SJSA1 (cell line): Measurements from ENCODE around the gene DCK. TPM values are rescaled to one million over a fixed set of nuclear protein-coding genes. Genes with fewer than 3 reads are reported as not detected.
"Not testable (repeated sequence)": the region's sequence is repeated elsewhere in the genome, so short reads cannot be mapped to it uniquely, and the experiment has no call there.

Experiments used
- DNase-seq, 2 experiments: peaks; one replicate each; pipeline ENCODE4 v3.0.0-alpha.2; 2015 to 2020; ENCODE audit warnings: low spot score in 2 of 2, low read depth in 1 of 2
- H3K27ac ChIP-seq: fragments of 250-450 bp; sonication (Bioruptor Pico); 2 replicates; pipeline ENCODE4 v1.5.1; 2020; ENCODE audit warnings: mild to moderate bottlenecking, moderate library complexity
- H3K27me3 ChIP-seq: fragments of 250-450 bp; sonication (Bioruptor Pico); replicated peaks from 2 replicates; pipeline ENCODE4 v1.5.1; 2020; ENCODE audit warnings: mild to moderate bottlenecking, moderate library complexity
- H3K36me3 ChIP-seq: fragments of 250-450 bp; sonication (Bioruptor Pico); 2 replicates; pipeline ENCODE4 v1.5.1; 2020; ENCODE audit warnings: mild to moderate bottlenecking
- H3K4me1 ChIP-seq: fragments of 250-450 bp; sonication (Bioruptor Pico); replicated peaks from 2 replicates; pipeline ENCODE4 v1.6.1; 2021; ENCODE audit warnings: mild to moderate bottlenecking
- H3K4me3 ChIP-seq: fragments of 250-450 bp; sonication (Bioruptor Pico); 2 replicates; pipeline ENCODE4 v1.5.1; 2020; ENCODE audit warnings: mild to moderate bottlenecking
- H3K9me3 ChIP-seq: fragments of 250-450 bp; sonication (Bioruptor Pico); replicated peaks from 2 replicates; pipeline ENCODE4 v1.5.1; 2020; ENCODE audit warnings: mild to moderate bottlenecking
- total RNA-seq: library from RNA; depleted of rRNA; stranded (reverse); fragments of >200 nt; shearing (Covaris generic); gene quantifications from 2 replicates; pipeline ENCODE4 v1.2.3, GENCODE V29; 2014

DCK gene
- total RNA-seq, 1 experiment from 2014 or later: 73.5 TPM

- no peak overlapping the region for H3K4me3 ChIP-seq
- no peak overlapping the region for H3K27ac ChIP-seq
- H3K27me3 ChIP-seq: no peaks in the 10 kb centered on the region
- H3K9me3 ChIP-seq: no peaks in the 10 kb centered on the region
- DNase-seq: no peak
- peaks cover 17% of the 10 kb centered on the region for H3K36me3 ChIP-seq
- no peaks in the 10 kb centered on the region; the same call in 1 of the 2 replicates for H3K4me1 ChIP-seq
Observed at GRCh38 chr4:71009086-71009485, 15.6 kb downstream of the DCK start.

DNA sequence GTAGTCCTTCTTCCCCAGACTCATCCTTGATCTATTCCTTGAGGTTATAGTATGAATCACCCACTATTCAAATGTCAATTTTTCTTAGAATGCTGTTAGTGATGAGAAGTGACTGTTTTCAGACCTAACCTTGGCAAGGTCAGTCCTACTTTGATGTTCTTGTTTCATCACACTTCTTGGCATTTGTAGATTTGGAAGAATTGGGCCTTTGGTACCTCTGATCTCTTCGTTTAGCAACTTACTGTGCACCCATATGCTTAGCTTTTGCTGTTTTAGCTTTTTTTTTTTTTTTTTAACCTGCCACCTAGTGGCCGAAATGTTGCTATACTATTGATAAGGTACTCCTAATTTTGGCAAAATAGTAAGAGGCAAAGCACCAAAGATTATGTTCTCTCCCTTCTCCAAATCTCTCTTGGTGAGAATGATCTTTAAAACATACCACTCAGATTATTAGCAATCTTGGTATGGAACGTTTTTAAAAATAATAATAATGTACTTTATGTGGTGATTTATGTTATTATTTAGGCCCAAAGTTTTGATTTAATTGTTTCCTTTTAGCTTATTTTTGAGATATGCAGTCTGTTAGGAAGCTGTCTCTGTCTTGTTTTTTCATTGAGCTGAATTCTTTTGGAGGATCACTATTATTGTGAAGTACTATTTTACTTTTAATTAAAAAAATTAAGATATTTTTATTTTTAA is 16.6 kb downstream of the DCK start:
- peak in 1 of 2 experiments; percentile 56 for DNase-seq
- Histone ChIP-seq H3K9me3 (no peaks in the 10 kb centered on the region), H3K27me3 (no peaks in the 10 kb centered on the region), H3K36me3 (peaks cover 17% of the 10 kb centered on the region), H3K4me1 (no peaks in the 10 kb centered on the region; the same call in 1 of the 2 replicates), H3K27ac (no peak overlapping the region), H3K4me3 (no peak overlapping the region)

DNA sequence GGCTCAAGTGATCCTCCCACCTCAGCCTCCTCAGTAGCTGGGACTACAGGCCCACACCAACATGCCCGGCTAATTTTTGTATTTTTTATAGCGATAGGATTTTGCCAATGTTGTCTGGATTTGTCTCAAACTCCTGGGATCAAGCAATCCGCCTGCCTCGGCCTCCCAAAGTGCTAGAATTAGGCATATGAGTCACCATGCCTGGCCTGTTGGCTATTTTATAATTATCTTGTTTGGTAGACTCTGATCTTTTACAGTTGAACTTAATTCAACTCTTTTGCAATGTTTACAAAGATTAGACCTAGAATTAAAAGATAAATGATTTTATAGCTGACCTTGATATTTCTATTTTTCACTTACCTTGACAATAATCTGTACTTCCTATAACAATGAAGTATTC is 18.0 kb downstream of the DCK start:
- Histone ChIP-seq H3K27me3 (no peaks in the 10 kb centered on the region), H3K4me1 (no peaks in the 10 kb centered on the region; the same call in 1 of the 2 replicates), H3K9me3 (no peaks in the 10 kb centered on the region), H3K36me3 (peaks cover 17% of the 10 kb centered on the region), H3K27ac (no peak overlapping the region), H3K4me3 (no peak overlapping the region)
- DNase-seq: no peak

DNA sequence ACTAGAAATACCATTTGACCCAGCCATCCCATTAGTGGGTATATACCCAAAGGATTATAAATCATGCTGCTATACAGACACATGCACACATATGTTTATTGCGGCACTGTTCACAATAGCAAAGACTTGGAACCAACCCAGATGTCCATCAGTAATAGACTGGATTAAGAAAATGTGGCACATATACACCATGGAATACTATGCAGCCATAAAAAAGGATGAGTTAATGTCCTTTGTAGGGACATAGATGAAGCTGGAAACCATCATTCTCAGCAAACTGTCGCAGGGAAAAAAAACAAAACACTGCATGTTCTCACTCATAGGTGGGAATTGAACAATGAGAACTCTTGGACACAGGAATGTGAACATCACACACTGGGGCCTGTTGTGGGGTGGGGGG is 23.9 kb downstream of the DCK start:
- H3K36me3 ChIP-seq, H3K27me3 ChIP-seq, H3K9me3 ChIP-seq, H3K27ac ChIP-seq, DNase-seq, H3K4me3 ChIP-seq, H3K4me1 ChIP-seq: not testable (repeated sequence)

DNA sequence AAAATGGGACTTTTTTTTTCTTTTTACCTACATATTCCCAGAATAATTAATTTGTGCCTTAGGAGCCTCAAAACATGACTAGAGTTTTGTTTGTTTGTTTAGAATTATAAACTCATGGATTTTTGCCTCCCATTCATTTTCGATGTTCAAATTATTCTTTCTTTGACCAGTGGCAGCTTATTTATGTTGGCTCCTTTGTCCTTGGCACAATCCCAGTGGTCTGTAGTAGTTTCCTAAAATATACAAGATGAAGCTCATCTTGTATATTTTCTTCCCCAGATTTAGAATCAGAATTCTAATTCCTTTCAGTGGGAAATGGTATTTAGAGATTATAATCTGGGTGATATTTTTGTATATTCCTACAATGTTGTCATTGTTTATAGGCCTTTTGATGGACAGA is 27.2 kb downstream of the DCK start:
- H3K27ac ChIP-seq: no peak overlapping the region
- H3K4me1 ChIP-seq: no peaks in the 10 kb centered on the region; the same call in 1 of the 2 replicates
- peaks cover 20% of the 10 kb centered on the region for H3K36me3 ChIP-seq
- DNase-seq: no peak
- H3K27me3 ChIP-seq: no peaks in the 10 kb centered on the region
- H3K4me3 ChIP-seq: no peak overlapping the region
- H3K9me3 ChIP-seq: no peaks in the 10 kb centered on the region

GRCh38 chr4:71025654-71026053 is 32.2 kb downstream of the DCK start:
- Histone ChIP-seq H3K4me1 (peaks cover 6% of the 10 kb centered on the region), H3K27me3 (no peaks in the 10 kb centered on the region), H3K9me3 (no peaks in the 10 kb centered on the region), H3K27ac (no peak overlapping the region), H3K4me3 (no peak overlapping the region), H3K36me3 (peaks cover 37% of the 10 kb centered on the region)
- DNase-seq: no peak

DNA sequence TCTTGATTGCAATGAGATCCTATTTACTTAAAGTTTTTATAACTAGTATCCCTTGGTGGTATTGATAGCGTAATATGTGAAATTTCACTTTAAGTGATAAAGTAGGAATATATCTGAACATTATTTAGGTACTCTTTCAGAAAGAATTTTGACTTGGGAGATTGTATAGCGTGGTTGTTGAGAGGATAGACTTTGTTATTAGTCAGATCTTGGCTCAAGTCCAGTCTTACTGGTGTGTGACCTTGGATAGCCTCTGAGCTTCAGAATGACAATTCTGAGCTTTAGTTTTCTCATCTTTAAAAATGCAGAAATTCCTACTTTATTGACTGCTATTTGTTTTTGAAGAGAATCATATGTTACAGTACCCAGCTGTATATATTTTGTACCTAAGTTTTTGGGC is 32.6 kb downstream of the DCK start:
- Histone ChIP-seq H3K4me3 (no peak overlapping the region), H3K36me3 (peaks cover 41% of the 10 kb centered on the region), H3K9me3 (no peaks in the 10 kb centered on the region), H3K27ac (no peak overlapping the region), H3K4me1 (peaks cover 6% of the 10 kb centered on the region), H3K27me3 (no peaks in the 10 kb centered on the region)
- DNase-seq: peak in 1 of 2 experiments; percentile 43

GRCh38 chr4:71027611-71028010 is 34.2 kb downstream of the DCK start:
- Histone ChIP-seq H3K9me3 (no peaks in the 10 kb centered on the region), H3K36me3 (peaks cover 45% of the 10 kb centered on the region), H3K27ac (no peak overlapping the region), H3K4me1 (peaks cover 14% of the 10 kb centered on the region), H3K27me3 (no peaks in the 10 kb centered on the region), H3K4me3 (no peak overlapping the region)
- DNase-seq: no peak

- Histone ChIP-seq H3K36me3 (peaks cover 29% of the 10 kb centered on the region), H3K4me3 (no peak overlapping the region), H3K9me3 (no peaks in the 10 kb centered on the region), H3K27me3 (no peaks in the 10 kb centered on the region), H3K27ac (no peak overlapping the region), H3K4me1 (peaks cover 14% of the 10 kb centered on the region)
- no peak for DNase-seq
Observed at GRCh38 chr4:71029504-71029903, 36.1 kb downstream of the DCK start.

DNA sequence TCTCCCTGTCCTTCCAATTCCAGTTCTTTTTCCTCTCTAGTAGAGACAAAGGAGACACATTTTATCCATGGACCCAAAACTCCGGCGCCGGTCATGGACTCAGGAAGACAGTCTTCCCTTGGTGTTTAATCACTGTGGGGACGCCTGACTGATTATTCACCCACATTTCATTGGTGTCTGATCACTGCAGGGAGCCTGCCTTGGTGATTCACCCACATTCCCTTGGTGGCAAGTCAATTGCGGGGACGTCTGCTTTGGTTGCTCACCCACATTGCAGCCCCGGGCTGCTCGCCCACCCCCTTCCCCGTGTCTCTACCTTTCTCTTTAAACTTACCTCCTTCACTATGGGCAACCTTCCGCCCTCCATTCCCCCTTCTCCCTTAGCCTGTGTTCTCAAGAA is 38.7 kb downstream of the DCK start:
- not testable (repeated sequence) for H3K4me1 ChIP-seq, H3K27me3 ChIP-seq, H3K4me3 ChIP-seq, H3K9me3 ChIP-seq
- H3K27ac ChIP-seq: peak overlapping the region; percentile 44; the same call in 1 of the 2 replicates
- peaks cover 27% of the 10 kb centered on the region for H3K36me3 ChIP-seq
- peak in 1 of 2 experiments; percentile 71 for DNase-seq

DNA sequence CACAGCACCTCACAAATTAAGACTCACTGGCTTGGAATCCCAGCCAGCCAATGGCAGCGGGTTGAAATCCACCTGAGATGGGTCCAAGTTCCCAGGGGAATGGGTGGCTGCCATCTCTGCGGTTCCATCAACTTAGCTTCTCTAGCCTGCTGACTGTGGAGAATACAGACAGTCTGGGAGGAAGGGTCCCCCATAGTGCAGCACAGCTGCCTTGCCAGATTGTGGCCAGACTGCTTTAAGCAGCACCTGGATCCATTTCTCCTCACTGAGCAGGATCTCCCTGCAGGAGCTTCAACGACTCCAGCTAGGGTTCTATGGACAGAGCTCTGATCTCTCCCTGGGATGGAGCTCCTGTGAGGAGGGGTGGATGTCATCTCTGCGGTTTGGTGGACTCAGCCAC is 51.8 kb downstream of the DCK start:
- H3K27ac ChIP-seq: no peak overlapping the region
- DNase-seq: no peak
- H3K9me3 ChIP-seq: no peaks in the 10 kb centered on the region
- H3K27me3 ChIP-seq: no peaks in the 10 kb centered on the region
- H3K4me1 ChIP-seq: no peaks in the 10 kb centered on the region
- no peak overlapping the region for H3K4me3 ChIP-seq
- no peaks in the 10 kb centered on the region for H3K36me3 ChIP-seq

- Histone ChIP-seq H3K27me3 (no peaks in the 10 kb centered on the region), H3K4me1 (no peaks in the 10 kb centered on the region), H3K36me3 (no peaks in the 10 kb centered on the region), H3K27ac (no peak overlapping the region), H3K4me3 (no peak overlapping the region), H3K9me3 (no peaks in the 10 kb centered on the region)
- DNase-seq: no peak
Observed at GRCh38 chr4:71049395-71049794, 55.9 kb downstream of the DCK start.

DNA sequence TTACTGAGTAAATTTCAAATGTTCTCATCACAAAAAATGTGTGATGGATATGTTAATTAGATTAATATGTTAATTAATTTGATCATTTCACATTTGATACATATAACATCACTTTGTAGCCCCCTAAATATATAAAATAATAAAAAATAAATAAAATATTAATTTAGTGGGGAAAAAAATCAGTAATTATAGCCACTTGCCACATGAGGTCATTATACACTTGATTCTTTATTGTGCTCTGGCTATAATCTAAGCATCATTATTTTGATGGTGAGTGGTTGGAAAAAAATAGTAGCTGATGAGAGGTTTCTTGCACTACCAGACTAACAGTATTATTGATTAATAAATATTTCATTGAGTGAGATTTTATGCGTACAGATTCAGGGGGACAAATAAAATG is 57.4 kb downstream of the DCK start:
- no peaks in the 10 kb centered on the region for H3K27me3 ChIP-seq
- H3K27ac ChIP-seq: no peak overlapping the region
- no peaks in the 10 kb centered on the region for H3K9me3 ChIP-seq
- H3K36me3 ChIP-seq: no peaks in the 10 kb centered on the region
- no peak overlapping the region for H3K4me3 ChIP-seq
- DNase-seq: no peak
- no peaks in the 10 kb centered on the region for H3K4me1 ChIP-seq

GRCh38 chr4:71052034-71052433 is 58.6 kb downstream of the DCK start:
- Histone ChIP-seq H3K36me3 (no peaks in the 10 kb centered on the region), H3K27me3 (no peaks in the 10 kb centered on the region)

GRCh38 chr4:71052716-71053115 is 59.3 kb downstream of the DCK start:
- H3K27me3 ChIP-seq: no peaks in the 10 kb centered on the region
- no peaks in the 10 kb centered on the region for H3K36me3 ChIP-seq
- no peaks in the 10 kb centered on the region for H3K4me1 ChIP-seq
- H3K4me3 ChIP-seq: no peak overlapping the region
- no peaks in the 10 kb centered on the region for H3K9me3 ChIP-seq
- H3K27ac ChIP-seq: no peak overlapping the region
- no peak for DNase-seq

More at GRCh38 chr4:71052034-71052433, 58.6 kb downstream of the DCK start:
- Histone ChIP-seq H3K4me1 (no peaks in the 10 kb centered on the region), H3K27ac (no peak overlapping the region), H3K4me3 (no peak overlapping the region), H3K9me3 (no peaks in the 10 kb centered on the region)
- DNase-seq: no peak
